ENCODE measurements around the gene UGT1A10. TPM values are rescaled to one million over a fixed set of nuclear protein-coding genes. Genes with fewer than 3 reads are reported as not detected.

UGT1A10 gene
- total RNA-seq, 1 experiment from 2014 or later = not detected

GRCh38 chr2:233799087-233799665 lies 162.9 kb downstream of the UGT1A10 start:
- RAD21 ChIA-PET (ENCODE audit: low non-redundant PET in 1 of 2, low total read pairs in 2 of 2, uncharacterized antibody in 2 of 2, unreplicated experiment in 2 of 2) = no interaction called here
- H3K4me1 ChIP-seq (ENCODE audit: control insufficient read depth in 1 of 2, insufficient read depth in 2 of 2, low read length in 2 of 2) = peaks cover 5 to 9% of the 10 kb centered on the region in 2 experiments; a peak in 3 of 4 replicates
- no peaks in the 10 kb centered on the region for H3K27me3 ChIP-seq (ENCODE audit: insufficient read depth, low read length)
- no peak overlapping the region for H3K9ac ChIP-seq (ENCODE audit: low read length)
- DNase-seq (ENCODE audit: low read depth, low spot score) (no peak), ATAC-seq (no peak)
- H3K36me3 ChIP-seq (ENCODE audit: control insufficient read depth in 1 of 2, insufficient read depth in 2 of 2, low read length in 2 of 2) = no peaks in the 10 kb centered on the region
- H3K9me3 ChIP-seq (ENCODE audit: control insufficient read depth in 1 of 2, insufficient read depth in 1 of 2, low read depth in 1 of 2, low read length in 2 of 2) = no peaks in the 10 kb centered on the region
- TF ChIP-seq EZH2 (IDR thresholded peaks at IDR 0.05) = no peak
- TF ChIP-seq ZNF274 (IDR thresholded peaks at IDR 0.05; ENCODE audit: low read depth, low read length) = no peak
- no peak for TF ChIP-seq CEBPB (IDR thresholded peaks at IDR 0.05; ENCODE audit: low read depth)
- no peak for TF ChIP-seq TCF7L2 (IDR thresholded peaks at IDR 0.05; ENCODE audit: borderline replicate concordance, extremely low read depth, insufficient read depth, insufficient read length)
- no peak for TF ChIP-seq ATF3 (IDR thresholded peaks at IDR 0.05)
- TF ChIP-seq JUND (IDR thresholded peaks at IDR 0.05) = no peak
- TF ChIP-seq ZBTB33 (IDR thresholded peaks at IDR 0.05; ENCODE audit: extremely low read depth, insufficient replicate concordance, low read length) = no peak
- TF ChIP-seq YY1 (IDR thresholded peaks at IDR 0.05; ENCODE audit: extremely low read depth, insufficient replicate concordance, low read depth, low read length) = no peak
- TF ChIP-seq RAD21 (IDR thresholded peaks at IDR 0.05; ENCODE audit: low read depth) = no peak
- no peak for TF ChIP-seq CBX3 (IDR thresholded peaks at IDR 0.05; ENCODE audit: low read depth)
- no peak for TF ChIP-seq CTCF (IDR thresholded peaks at IDR 0.05 in 2 of 3, conservative IDR thresholded peaks at IDR 0.05 in 1 of 3; ENCODE audit: borderline replicate concordance in 1 of 3, insufficient read depth in 1 of 3, low read depth in 2 of 3, low read length in 2 of 3)
- TF ChIP-seq REST (IDR thresholded peaks at IDR 0.05; ENCODE audit: low read depth) = no peak
- TF ChIP-seq MAX (IDR thresholded peaks at IDR 0.05) = no peak
- TF ChIP-seq ZFX (IDR thresholded peaks at IDR 0.05) = no peak
- TF ChIP-seq FOSL1 (IDR thresholded peaks at IDR 0.05; ENCODE audit: low read depth) = no peak
- no peak overlapping the region for H3K4me3 ChIP-seq (replicated peaks in 1 of 2; ENCODE audit: low read depth in 1 of 2, low read length in 2 of 2)
- POLR2A ChIA-PET = no interaction called here
- H3K27ac ChIP-seq (ENCODE audit: low read depth, low read length) = no peak overlapping the region
- CTCF ChIA-PET = no interaction called here
- no peaks in the 10 kb centered on the region for H3K79me2 ChIP-seq (ENCODE audit: insufficient read depth, low read length)
- H4K20me1 ChIP-seq (ENCODE audit: insufficient read depth) = no peaks in the 10 kb centered on the region
- no peak overlapping the region for H2AFZ ChIP-seq (ENCODE audit: low read depth, low read length, poor library complexity, severe bottlenecking)
- no peaks in the 10 kb centered on the region for H3K9me2 ChIP-seq (ENCODE audit: insufficient read depth)
- H3K4me2 ChIP-seq (ENCODE audit: low read length) = no peak overlapping the region
- no TSS peak for BruUV-seq (replicated peaks)
- intact Hi-C loops (cut with micrococcal nuclease) = no loop called here

Data from HCT116 (cell line).